Transverse colon (tissue), 4 donors: ENCODE results near the gene FAM187B.

Source experiments
- POLR2A ChIP-seq: fragments of 450-650 bp; IDR thresholded peaks from one replicate; pipeline ENCODE4 v1.6.1; 2016; ENCODE audit warnings: antibody characterized with exemption, mild to moderate bottlenecking, moderate library complexity
- POLR2AphosphoS5 ChIP-seq, 3 donors: sonication (generic); formaldehyde crosslinking; IDR thresholded peaks; one replicate each; pipeline ENCODE4 v1.6.1; 2016; ENCODE audit warnings: antibody characterized with exemption in 3 of 3
- TF ChIP-seq, protein P1 (sequence below), 5 experiments: fragments of 200-600 bp in 3 of 5; fragments of 450-650 bp in 2 of 5; sonication (generic) in 3 of 5; IDR thresholded peaks; 1 replicate in 2 of 5; 2 replicates in 3 of 5; pipeline ENCODE4 v1.5.1; 2016 to 2017; ENCODE audit warnings: antibody characterized with exemption in 5 of 5, inconsistent platforms in 3 of 5, mild to moderate bottlenecking in 2 of 5, moderate library complexity in 1 of 5

DNA sequence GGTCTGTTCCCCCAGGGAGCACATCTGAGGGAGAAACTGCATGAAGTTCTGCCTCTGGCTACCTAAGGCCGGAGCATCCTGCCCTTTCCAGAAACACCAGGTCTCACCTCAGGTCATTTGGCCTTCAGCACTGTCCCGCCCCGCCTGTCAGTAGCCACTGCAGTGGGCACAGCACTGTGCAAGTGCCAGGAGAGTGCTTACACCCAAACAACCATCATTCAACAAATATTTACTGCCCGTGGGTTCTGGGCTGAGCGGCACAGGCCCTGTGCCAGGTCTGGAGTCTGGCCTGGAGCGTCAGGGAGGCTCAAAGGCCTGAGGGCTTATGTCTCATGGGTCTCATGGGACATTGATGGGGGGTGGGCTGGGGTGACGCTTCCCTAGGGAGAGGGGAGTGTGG lies 43.0 kb upstream of the FAM187B start:
- TF ChIP-seq, protein P1, sequence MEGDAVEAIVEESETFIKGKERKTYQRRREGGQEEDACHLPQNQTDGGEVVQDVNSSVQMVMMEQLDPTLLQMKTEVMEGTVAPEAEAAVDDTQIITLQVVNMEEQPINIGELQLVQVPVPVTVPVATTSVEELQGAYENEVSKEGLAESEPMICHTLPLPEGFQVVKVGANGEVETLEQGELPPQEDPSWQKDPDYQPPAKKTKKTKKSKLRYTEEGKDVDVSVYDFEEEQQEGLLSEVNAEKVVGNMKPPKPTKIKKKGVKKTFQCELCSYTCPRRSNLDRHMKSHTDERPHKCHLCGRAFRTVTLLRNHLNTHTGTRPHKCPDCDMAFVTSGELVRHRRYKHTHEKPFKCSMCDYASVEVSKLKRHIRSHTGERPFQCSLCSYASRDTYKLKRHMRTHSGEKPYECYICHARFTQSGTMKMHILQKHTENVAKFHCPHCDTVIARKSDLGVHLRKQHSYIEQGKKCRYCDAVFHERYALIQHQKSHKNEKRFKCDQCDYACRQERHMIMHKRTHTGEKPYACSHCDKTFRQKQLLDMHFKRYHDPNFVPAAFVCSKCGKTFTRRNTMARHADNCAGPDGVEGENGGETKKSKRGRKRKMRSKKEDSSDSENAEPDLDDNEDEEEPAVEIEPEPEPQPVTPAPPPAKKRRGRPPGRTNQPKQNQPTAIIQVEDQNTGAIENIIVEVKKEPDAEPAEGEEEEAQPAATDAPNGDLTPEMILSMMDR (IDR thresholded peaks at IDR 0.05) = no peak
- no peak for TF ChIP-seq POLR2A
- no peak for TF ChIP-seq POLR2AphosphoS5 (IDR thresholded peaks at IDR 0.05)
